ENCODE results near the gene PPP4R3B. TPM values are rescaled to one million over a fixed set of nuclear protein-coding genes. Genes with fewer than 3 reads are reported as not detected.
"Not testable (repeated sequence)": the region's sequence is repeated elsewhere in the genome, so short reads cannot be mapped to it uniquely, and the experiment has no call there.

The PPP4R3B gene
- total and polyA plus RNA-seq, 2 donors (not counting 1 experiment from before 2014, with no cell fraction given) = 15.9 to 93.8 TPM

- Mint-ChIP-seq H3K9me3 (ENCODE audit: insufficient read depth) (no peaks in the 10 kb centered on the region), H3K27ac (no peak overlapping the region), H3K27me3 (no peaks in the 10 kb centered on the region), H3K4me1 (peaks cover 23% of the 10 kb centered on the region), H3K4me3 (no peak overlapping the region)
- TF ChIP-seq CTCF (IDR thresholded peaks at IDR 0.05) = no peak
- no peak for TF ChIP-seq EZH2 (IDR thresholded peaks at IDR 0.05; ENCODE audit: borderline replicate concordance, insufficient read depth, low read depth, low read length, poor library complexity, severe bottlenecking)
- H3K79me2 ChIP-seq (ENCODE audit: control insufficient read depth, insufficient read depth, low read length) = peaks cover 85% of the 10 kb centered on the region
- DNase-seq (no peak), ATAC-seq (ENCODE audit: low read depth) (no peak)
- intact Hi-C loops (cut with micrococcal nuclease) = no loop called here
- H3K27ac ChIP-seq (ENCODE audit: low read length in 2 of 2) = no peak overlapping the region
- no peak overlapping the region for H3K4me2 ChIP-seq (replicated peaks; ENCODE audit: low read depth, low read length, poor library complexity, severe bottlenecking)
- no peaks in the 10 kb centered on the region for H3K9me3 ChIP-seq (ENCODE audit: control extremely low read depth in 1 of 3, control insufficient read depth in 2 of 3, insufficient read depth in 1 of 3, low read length in 2 of 3)
- ChIA-PET POLR2A (no interaction called here), CTCF (no interaction called here)
- peaks cover 3 to 44% of the 10 kb centered on the region in 2 experiments for H3K36me3 ChIP-seq (replicated peaks in 1 of 2; ENCODE audit: control extremely low read depth in 1 of 2, control insufficient read depth in 1 of 2, extremely low read depth in 1 of 2, insufficient read depth in 2 of 2, low read length in 1 of 2)
- peaks cover 0 to 2% of the 10 kb centered on the region in 2 donors for H3K4me1 ChIP-seq (ENCODE audit: control insufficient read depth in 2 of 2, insufficient read depth in 2 of 2, low read length in 2 of 2)
- no peak overlapping the region for H2AFZ ChIP-seq (ENCODE audit: insufficient read depth, low read depth, low read length, poor library complexity, severe bottlenecking)
- H3K27me3 ChIP-seq (replicated peaks in 1 of 4; ENCODE audit: control extremely low read depth in 1 of 4, control insufficient read depth in 3 of 4, insufficient read depth in 4 of 4, low read length in 3 of 4) = no peaks in the 10 kb centered on the region
- no peak overlapping the region for H3K9ac ChIP-seq (ENCODE audit: low read length)
- no peak overlapping the region for H3K4me3 ChIP-seq (ENCODE audit: control extremely low read depth in 1 of 5, extremely low read depth in 1 of 5, insufficient read depth in 1 of 5, low read depth in 2 of 5, low read length in 4 of 5)
- H4K20me1 ChIP-seq (ENCODE audit: control insufficient read depth, insufficient read depth, low read length, poor library complexity, severe bottlenecking) = peaks cover 60% of the 10 kb centered on the region
These were observed 15.6 kb downstream of the PPP4R3B start for GRCh38 chr2:55601849-55602248.

GRCh38 chr2:55598056-55598795, 19.2 kb downstream of the PPP4R3B start:
- Histone ChIP-seq H3K27me3 (replicated peaks in 1 of 4; ENCODE audit: control extremely low read depth in 1 of 4, control insufficient read depth in 3 of 4, insufficient read depth in 4 of 4, low read length in 3 of 4) (no peaks in the 10 kb centered on the region), H3K4me2 (replicated peaks; ENCODE audit: low read depth, low read length, poor library complexity, severe bottlenecking) (no peak overlapping the region), H4K20me1 (ENCODE audit: control insufficient read depth, insufficient read depth, low read length, poor library complexity, severe bottlenecking) (peaks cover 58% of the 10 kb centered on the region), H3K27ac (ENCODE audit: low read length in 2 of 2) (no peak overlapping the region), H3K9ac (ENCODE audit: low read length) (no peak overlapping the region), H3K36me3 (replicated peaks in 1 of 2; ENCODE audit: control extremely low read depth in 1 of 2, control insufficient read depth in 1 of 2, extremely low read depth in 1 of 2, insufficient read depth in 2 of 2, low read length in 1 of 2) (peaks cover 7 to 58% of the 10 kb centered on the region in 2 experiments), H2AFZ (ENCODE audit: insufficient read depth, low read depth, low read length, poor library complexity, severe bottlenecking) (no peak overlapping the region), H3K9me3 (ENCODE audit: control extremely low read depth in 1 of 3, control insufficient read depth in 2 of 3, insufficient read depth in 1 of 3, low read length in 2 of 3) (no peaks in the 10 kb centered on the region), H3K4me3 (ENCODE audit: control extremely low read depth in 1 of 5, extremely low read depth in 1 of 5, insufficient read depth in 1 of 5, low read depth in 2 of 5, low read length in 4 of 5) (no peak overlapping the region), H3K4me1 (ENCODE audit: control insufficient read depth in 2 of 2, insufficient read depth in 2 of 2, low read length in 2 of 2) (no peaks in the 10 kb centered on the region), H3K79me2 (ENCODE audit: control insufficient read depth, insufficient read depth, low read length) (peaks cover 83% of the 10 kb centered on the region)
- ChIA-PET CTCF (interaction anchor here (2.1 kb wide), 1 partner anchor 14 kb away, joined by 6 read pairs; no protein-coding TSS in a partner anchor), POLR2A (no interaction called here)
- TF ChIP-seq CTCF (IDR thresholded peaks at IDR 0.05) (no peak), EZH2 (IDR thresholded peaks at IDR 0.05; ENCODE audit: borderline replicate concordance, insufficient read depth, low read depth, low read length, poor library complexity, severe bottlenecking) (no peak)
- intact Hi-C loops (cut with micrococcal nuclease) = no loop called here
- WGBS (ENCODE audit: insufficient coverage) = 100% methylated on average over 1 of the region's 11 CpGs
- Mint-ChIP-seq H3K4me3 (no peak overlapping the region), H3K27ac (no peak overlapping the region), H3K27me3 (no peaks in the 10 kb centered on the region), H3K9me3 (ENCODE audit: insufficient read depth) (no peaks in the 10 kb centered on the region), H3K4me1 (peaks cover 23% of the 10 kb centered on the region)
- DNase-seq = no peak
- no peak for ATAC-seq (ENCODE audit: low read depth)

GRCh38 chr2:55596795-55597194, 20.6 kb downstream of the PPP4R3B start:
- H3K4me3 Mint-ChIP-seq; DNase-seq; H3K27me3 ChIP-seq (replicated peaks in 1 of 4; ENCODE audit: control extremely low read depth in 1 of 4, control insufficient read depth in 3 of 4, insufficient read depth in 4 of 4, low read length in 3 of 4); intact Hi-C loops (cut with micrococcal nuclease); H3K9ac ChIP-seq (ENCODE audit: low read length); ATAC-seq (ENCODE audit: low read depth); H3K4me3 ChIP-seq (ENCODE audit: control extremely low read depth in 1 of 5, extremely low read depth in 1 of 5, insufficient read depth in 1 of 5, low read depth in 2 of 5, low read length in 4 of 5); H3K4me2 ChIP-seq (replicated peaks; ENCODE audit: low read depth, low read length, poor library complexity, severe bottlenecking); H3K27me3 Mint-ChIP-seq; H3K9me3 Mint-ChIP-seq (ENCODE audit: insufficient read depth); H3K9me3 ChIP-seq (ENCODE audit: control extremely low read depth in 1 of 3, control insufficient read depth in 2 of 3, insufficient read depth in 1 of 3, low read length in 2 of 3); H3K4me1 ChIP-seq (ENCODE audit: control insufficient read depth in 2 of 2, insufficient read depth in 2 of 2, low read length in 2 of 2); H2AFZ ChIP-seq (ENCODE audit: insufficient read depth, low read depth, low read length, poor library complexity, severe bottlenecking); H3K27ac Mint-ChIP-seq; H3K27ac ChIP-seq (ENCODE audit: low read length in 2 of 2); POLR2A ChIA-PET: not testable (repeated sequence)
- Histone ChIP-seq H4K20me1 (ENCODE audit: control insufficient read depth, insufficient read depth, low read length, poor library complexity, severe bottlenecking) (peaks cover 46% of the 10 kb centered on the region), H3K36me3 (replicated peaks in 1 of 2; ENCODE audit: control extremely low read depth in 1 of 2, control insufficient read depth in 1 of 2, extremely low read depth in 1 of 2, insufficient read depth in 2 of 2, low read length in 1 of 2) (peaks cover 6 to 46% of the 10 kb centered on the region in 2 experiments), H3K79me2 (ENCODE audit: control insufficient read depth, insufficient read depth, low read length) (peaks cover 80% of the 10 kb centered on the region)
- peaks cover 15% of the 10 kb centered on the region for H3K4me1 Mint-ChIP-seq
- CTCF ChIA-PET = interaction anchor here (2.1 kb wide), 1 partner anchor 15 kb away, joined by 6 read pairs; no protein-coding TSS in a partner anchor
- no CpG with 5 or more reads among the region's 6 CpGs for WGBS (ENCODE audit: insufficient coverage)

Data from B cell (primary cell).